Loucy (cell line): ENCODE measurements around the gene SLC9A8.

ENCODE experiments used
- CTCF ChIP-seq: fragments of 200-600 bp; sonication (generic); conservative IDR thresholded peaks from 2 replicates; pipeline ENCODE4 v1.5.1; 2014; ENCODE audit warnings: mild to moderate bottlenecking, antibody characterized with exemption, low read length
- EZH2phosphoT487 ChIP-seq: fragments of 200-600 bp; IDR thresholded peaks from 2 replicates; pipeline ENCODE4 v1.6.1; 2018; ENCODE audit warnings: antibody characterized with exemption, mild to moderate bottlenecking, moderate library complexity, borderline replicate concordance

GRCh38 chr20:49818816-49819215 lies 6.2 kb downstream of the SLC9A8 start:
- TF ChIP-seq CTCF (no peak), EZH2phosphoT487 (no peak)
